HepG2 (cell line): Measurements from ENCODE around the gene CTSO. TPM values are rescaled to one million over a fixed set of nuclear protein-coding genes. Genes with fewer than 3 reads are reported as not detected.

Source experiments
- ATAC-seq: fragments of 200-7000 bp; cut with Tn5 transposase; 3 replicates; pipeline ENCODE4 v1.9.1; 2020; ENCODE audit warnings: mild to moderate bottlenecking, moderate library complexity
- BruUV-seq: library from RNA; stranded (reverse); fragments of 400-500 nt; replicated peaks from 2 replicates; lab custom pipeline; 2021; lab: Mats Ljungman, UMichigan
- CTCF ChIA-PET: fragments of 300-600 bp; formaldehyde crosslinking; extraction: SDS; loops from one replicate; lab custom pipeline; 2021; ENCODE audit warnings: low total read pairs, inconsistent platforms, low intra/inter-chr PET ratio; lab: Yijun Ruan, JAX
- POLR2A ChIA-PET: fragments of 350-600 bp; sonication (Branson Sonifier 250); formaldehyde crosslinking; loops from one replicate; lab custom pipeline; 2020; ENCODE audit warnings: antibody characterized with exemption, inconsistent platforms; lab: Yijun Ruan, JAX
- DNase-seq: peaks from one replicate; pipeline ENCODE4 v3.0.0-alpha.2; 2015; ENCODE audit warnings: low spot score
- FAIRE-seq: peaks from 3 replicates; lab custom pipeline; 2011; peaks lifted over from hg19 to GRCh38; lab: Jason Lieb, UNC
- H2AFZ ChIP-seq: one replicate; pipeline ENCODE4 v1.6.1; 2011; ENCODE audit warnings: low read length, inconsistent platforms
- H3K27ac ChIP-seq: fragments of 300-600 bp; 3 replicates; pipeline ENCODE4 v1.8.0; 2011; ENCODE audit warnings: mixed run types, mild to moderate bottlenecking, mixed read lengths, low read length, inconsistent platforms; ENCODE audit not compliant: insufficient read depth; ENCODE audit errors: extremely low read length
- H3K27me3 ChIP-seq, 2 experiments: fragments of 200-600 bp in 1 of 2; 2 replicates in 1 of 2; 3 replicates in 1 of 2; pipeline versions ENCODE4 v1.6.0 to v1.8.0; 2011; ENCODE audit warnings: low read length in 2 of 2, mild to moderate bottlenecking in 2 of 2, moderate library complexity in 2 of 2, inconsistent platforms in 1 of 2; ENCODE audit not compliant: insufficient read depth in 2 of 2, control insufficient read depth in 1 of 2
- H3K36me3 ChIP-seq, 2 experiments: fragments of 200-600 bp in 1 of 2; replicated peaks in 1 of 2; 2 replicates in 1 of 2; 3 replicates in 1 of 2; pipeline versions ENCODE4 v1.5.1 to v1.8.0; 2011; ENCODE audit warnings: low read length in 2 of 2, inconsistent platforms in 1 of 2; ENCODE audit not compliant: insufficient read depth in 2 of 2, control insufficient read depth in 1 of 2
- H3K4me1 ChIP-seq: 2 replicates; pipeline ENCODE4 v1.5.1; 2012; ENCODE audit warnings: low read length, inconsistent platforms; ENCODE audit not compliant: insufficient read depth
- H3K4me2 ChIP-seq: 2 replicates; pipeline ENCODE4 v1.6.0; 2011; ENCODE audit warnings: low read depth, low read length, inconsistent platforms
- H3K4me3 ChIP-seq, 3 experiments: fragments of 200-600 bp in 1 of 3; sonication (generic), shearing (Covaris generic) in 1 of 3; replicated peaks in 1 of 3; 2 replicates each; pipeline ENCODE4 v1.5.1; 2011 to 2016; ENCODE audit warnings: low read length in 3 of 3, inconsistent platforms in 2 of 3, low read depth in 2 of 3, mild to moderate bottlenecking in 2 of 3, control low read depth in 1 of 3, mixed read lengths in 1 of 3; ENCODE audit not compliant: insufficient read depth in 1 of 3
- H3K79me2 ChIP-seq: one replicate; pipeline ENCODE4 v1.6.1; 2011; ENCODE audit warnings: low read length, inconsistent platforms; ENCODE audit not compliant: insufficient read depth
- H3K9ac ChIP-seq: 2 replicates; pipeline ENCODE4 v1.6.0; 2011; ENCODE audit warnings: mild to moderate bottlenecking, low read depth, low read length, inconsistent platforms; ENCODE audit not compliant: insufficient read depth
- H3K9me3 ChIP-seq: 2 replicates; pipeline ENCODE4 v1.5.1; 2012; ENCODE audit warnings: mild to moderate bottlenecking, low read length
- H4K20me1 ChIP-seq: 2 replicates; pipeline ENCODE4 v1.6.0; 2011; ENCODE audit warnings: inconsistent platforms, mild to moderate bottlenecking, low read length, moderate library complexity; ENCODE audit not compliant: insufficient read depth
- DZIP1 ChIP-seq: sonication (generic); formaldehyde crosslinking; IDR thresholded peaks from 2 replicates; pipeline ENCODE4 v1.5.0; 2020; ENCODE audit warnings: mild to moderate bottlenecking, missing genetic modification reagents
- GABPA ChIP-seq, 2 experiments: IDR thresholded peaks; 2 replicates each; pipeline ENCODE4 v1.6.1; 2011 to 2016; ENCODE audit warnings: low read depth in 2 of 2, low read length in 1 of 2, missing biosample characterization in 1 of 2, missing genetic modification characterization in 1 of 2
- HNF4A ChIP-seq: sonication (generic); formaldehyde crosslinking; IDR thresholded peaks from 2 replicates; pipeline ENCODE4 v1.4.0; 2020; ENCODE audit warnings: missing genetic modification reagents
- HNRNPK ChIP-seq: fragments of 200-400 bp; formaldehyde crosslinking; IDR thresholded peaks from 2 replicates; pipeline ENCODE4 v1.6.1; 2018; ENCODE audit warnings: low read length, low read depth, moderate library complexity, mild to moderate bottlenecking; ENCODE audit not compliant: poor library complexity, severe bottlenecking
- KDM5A ChIP-seq: fragments of 200-600 bp; sonication (generic); IDR thresholded peaks from 2 replicates; pipeline ENCODE4 v1.7.0; 2018; ENCODE audit warnings: antibody characterized with exemption, mild to moderate bottlenecking, low read length, borderline replicate concordance
- MAFF ChIP-seq: IDR thresholded peaks from 2 replicates; pipeline ENCODE4 v1.6.1; 2011; ENCODE audit warnings: low read depth, low read length, improper control_type of control experiment
- MAFK ChIP-seq, 2 experiments: IDR thresholded peaks in 1 of 2; conservative IDR thresholded peaks in 1 of 2; 2 replicates each; pipeline ENCODE4 v1.6.1; 2011; ENCODE audit warnings: improper control_type of control experiment in 2 of 2, low read length in 2 of 2
- MXD4 ChIP-seq: IDR thresholded peaks from 2 replicates; pipeline ENCODE4 v1.6.1; 2016; ENCODE audit warnings: mild to moderate bottlenecking, missing biosample characterization, missing genetic modification reagents
- SMC3 ChIP-seq: IDR thresholded peaks from 2 replicates; pipeline ENCODE4 v1.6.1; 2011; ENCODE audit warnings: low read length, improper control_type of control experiment
- TARDBP ChIP-seq: sonication (generic); formaldehyde crosslinking; IDR thresholded peaks from 2 replicates; pipeline ENCODE4 v1.8.0; 2022; ENCODE audit warnings: mild to moderate bottlenecking, missing genetic modification reagents
- ZNF431 ChIP-seq: sonication (generic); formaldehyde crosslinking; IDR thresholded peaks from 2 replicates; pipeline ENCODE4 v1.9.0; 2022; ENCODE audit warnings: missing genetic modification reagents, low read depth, mild to moderate bottlenecking, borderline replicate concordance
- ZNF567 ChIP-seq: sonication (generic); formaldehyde crosslinking; IDR thresholded peaks from 2 replicates; pipeline ENCODE4 v1.8.1; 2023; ENCODE audit warnings: mild to moderate bottlenecking, missing genetic modification reagents, borderline replicate concordance
- WGBS: methylation state at CpG from one replicate; pipeline ENCODE4 v1.1.6; 2017; ENCODE audit warnings: low lambda C conversion rate; 5-methylcytosine and 5-hydroxymethylcytosine counted together
- in situ Hi-C: cut with HindIII; loops from 2 replicates; pipeline ENCODE4 v1.10.0; 2017; ENCODE audit warnings: low pct_unique_long_range_greater_than_20kb; ENCODE audit not compliant: extremely low pct_ligation_motif_present
- intact Hi-C: fragments of 100-400 bp; cut with micrococcal nuclease; formaldehyde crosslinking; loops from one replicate; pipeline ENCODE4 v1.10.0; 2022; ENCODE audit not compliant: unreplicated experiment
- polyA plus RNA-seq, 8 experiments: library from polyadenylated mRNA; depleted of rRNA in 3 of 8; stranded (reverse) in 7 of 8; unstranded in 1 of 8; fragments of >200 nt; fragmentation: Illumina TruSeq in 4 of 8; extraction: Trizol in 4 of 8; gene quantifications; 2 replicates each; pipeline versions ENCODE4 v1.2.1 to v1.2.3, GENCODE V29; 2011 to 2016; ENCODE audit warnings: low read depth in 4 of 8, missing spikeins in 1 of 8, mixed read lengths in 1 of 8; ENCODE audit not compliant: insufficient read depth in 1 of 8
- total RNA-seq, 5 experiments: library from RNA; depleted of rRNA; stranded (reverse); fragments of >200 nt; fragmentation: Illumina TruSeq; extraction: Trizol; gene quantifications; 2 replicates each; pipeline ENCODE4 v1.2.3, GENCODE V29; 2016; ENCODE audit warnings: low read depth in 1 of 5

The CTSO gene
- total and polyA plus RNA-seq, 2 of the 13 experiments (the other 11 are each of a cell fraction or from before 2014, with no cell fraction given), result 0.07 to 0.17 TPM

- ATAC-seq (no peak), FAIRE-seq (no peak), DNase-seq (no peak)
- Histone ChIP-seq H3K27ac (no peak overlapping the region), H3K4me2 (no peak overlapping the region), H3K4me3 (no peak overlapping the region), H3K27me3 (no peaks in the 10 kb centered on the region), H3K9ac (no peak overlapping the region), H4K20me1 (no peaks in the 10 kb centered on the region), H2AFZ (no peak overlapping the region), H3K9me3 (no peaks in the 10 kb centered on the region), H3K4me1 (no peaks in the 10 kb centered on the region), H3K36me3 (no peaks in the 10 kb centered on the region), H3K79me2 (no peaks in the 10 kb centered on the region)
- peak; percentile 75 for TF ChIP-seq MAFF
- no peak for TF ChIP-seq HNF4A
- peak; percentile 36 for TF ChIP-seq HNRNPK
- peak; percentile 78 to 84 for TF ChIP-seq MAFK (conservative IDR thresholded peaks at IDR 0.05 in 1 of 2, IDR thresholded peaks at IDR 0.05 in 1 of 2; ENCODE audit: low read length in 2 of 2)
- 37% methylated on average over 4 of the region's 4 CpGs for WGBS
- in situ Hi-C loops (no loop called here), intact Hi-C loops (no loop called here)
- POLR2A ChIA-PET, result no interaction called here
- BruUV-seq, result no TSS peak
- CTCF ChIA-PET, result no interaction called here
These were observed 45.2 kb downstream of the CTSO start for GRCh38 chr4:155908187-155909139.

GRCh38 chr4:155907556-155907955 is 46.1 kb downstream of the CTSO start:
- H3K9ac ChIP-seq, result no peak overlapping the region
- no peaks in the 10 kb centered on the region for H3K27me3 ChIP-seq
- in situ Hi-C loops (no loop called here), intact Hi-C loops (no loop called here)
- no peaks in the 10 kb centered on the region for H3K36me3 ChIP-seq
- H3K4me1 ChIP-seq, result no peaks in the 10 kb centered on the region
- no peak for ATAC-seq
- H3K79me2 ChIP-seq, result no peaks in the 10 kb centered on the region
- no peak overlapping the region for H2AFZ ChIP-seq
- no peak for FAIRE-seq
- no TSS peak for BruUV-seq
- no peaks in the 10 kb centered on the region for H4K20me1 ChIP-seq
- CTCF ChIA-PET, result no interaction called here
- no peak for DNase-seq
- POLR2A ChIA-PET, result no interaction called here
- WGBS, result 0% methylated on average over 1 of the region's 1 CpG
- H3K4me2 ChIP-seq, result no peak overlapping the region
- H3K27ac ChIP-seq, result no peak overlapping the region
- H3K4me3 ChIP-seq, result no peak overlapping the region
- H3K9me3 ChIP-seq, result no peaks in the 10 kb centered on the region
- TF ChIP-seq TARDBP (CRISPR knock-in tag), result no peak
- TF ChIP-seq MXD4, result no peak
- no peak for TF ChIP-seq KDM5A
- TF ChIP-seq ZNF431 (CRISPR knock-in tag), result no peak
- TF ChIP-seq ZNF567 (CRISPR knock-in tag), result no peak
- TF ChIP-seq SMC3, result no peak
- TF ChIP-seq GABPA (IDR thresholded peaks at IDR 0.05; ENCODE audit: low read depth, low read length), result no peak
- no peak for TF ChIP-seq GABPA (CRISPR knock-in tag; IDR thresholded peaks at IDR 0.05; ENCODE audit: low read depth)
- TF ChIP-seq DZIP1 (CRISPR knock-in tag), result no peak
